ENCODE results near the gene SHC3.

Gene SHC3

GRCh38 chr9:88995627-88996026, 183.0 kb downstream of the SHC3 start:
- Histone ChIP-seq H3K9me3 (ENCODE audit: severe bottlenecking) (no peaks in the 10 kb centered on the region), H3K27me3 (ENCODE audit: insufficient read depth, poor library complexity, severe bottlenecking) (no peaks in the 10 kb centered on the region), H3K4me1 (ENCODE audit: insufficient read depth, poor library complexity, severe bottlenecking) (peaks cover 2% of the 10 kb centered on the region), H3K27ac (ENCODE audit: poor library complexity, severe bottlenecking) (no peak overlapping the region), H3K36me3 (ENCODE audit: low read depth) (no peaks in the 10 kb centered on the region), H3K4me3 (ENCODE audit: severe bottlenecking) (no peak overlapping the region)
- TF ChIP-seq CTCF (IDR thresholded peaks at IDR 0.05; ENCODE audit: poor library complexity, severe bottlenecking): no peak
- DNase-seq (ENCODE audit: low spot score) (no peak), ATAC-seq (ENCODE audit: low read depth) (no peak)

DNA sequence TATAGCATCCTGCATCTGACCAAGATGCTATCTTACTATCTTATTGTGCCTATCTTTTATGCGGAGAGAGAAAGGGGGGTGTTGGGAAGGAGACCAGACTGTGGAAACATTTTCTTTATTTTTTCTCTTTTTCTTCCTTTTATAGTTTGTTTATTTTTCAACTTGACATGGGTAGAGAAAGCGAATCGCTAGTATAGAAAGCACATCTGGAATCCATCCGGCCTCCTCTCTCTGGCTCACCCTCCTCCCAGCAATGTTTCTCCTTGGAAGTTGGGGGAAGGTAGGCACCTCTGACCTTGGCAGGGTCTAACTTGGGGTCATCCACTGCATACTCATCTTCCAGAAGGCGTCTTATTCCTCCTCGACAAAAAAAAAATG, 183.4 kb downstream of the SHC3 start:
- Histone ChIP-seq H3K36me3 (ENCODE audit: low read depth) (no peaks in the 10 kb centered on the region), H3K27me3 (ENCODE audit: insufficient read depth, poor library complexity, severe bottlenecking) (no peaks in the 10 kb centered on the region), H3K4me1 (ENCODE audit: insufficient read depth, poor library complexity, severe bottlenecking) (peaks cover 2% of the 10 kb centered on the region), H3K27ac (ENCODE audit: poor library complexity, severe bottlenecking) (no peak overlapping the region), H3K9me3 (ENCODE audit: severe bottlenecking) (no peaks in the 10 kb centered on the region), H3K4me3 (ENCODE audit: severe bottlenecking) (no peak overlapping the region)
- no peak for DNase-seq (ENCODE audit: low spot score)
- no peak for ATAC-seq (ENCODE audit: low read depth)
- TF ChIP-seq CTCF (IDR thresholded peaks at IDR 0.05; ENCODE audit: poor library complexity, severe bottlenecking): no peak

GRCh38 chr9:88994469-88995199, 184.0 kb downstream of the SHC3 start:
- TF ChIP-seq CTCF (IDR thresholded peaks at IDR 0.05; ENCODE audit: poor library complexity, severe bottlenecking): no peak

DNA sequence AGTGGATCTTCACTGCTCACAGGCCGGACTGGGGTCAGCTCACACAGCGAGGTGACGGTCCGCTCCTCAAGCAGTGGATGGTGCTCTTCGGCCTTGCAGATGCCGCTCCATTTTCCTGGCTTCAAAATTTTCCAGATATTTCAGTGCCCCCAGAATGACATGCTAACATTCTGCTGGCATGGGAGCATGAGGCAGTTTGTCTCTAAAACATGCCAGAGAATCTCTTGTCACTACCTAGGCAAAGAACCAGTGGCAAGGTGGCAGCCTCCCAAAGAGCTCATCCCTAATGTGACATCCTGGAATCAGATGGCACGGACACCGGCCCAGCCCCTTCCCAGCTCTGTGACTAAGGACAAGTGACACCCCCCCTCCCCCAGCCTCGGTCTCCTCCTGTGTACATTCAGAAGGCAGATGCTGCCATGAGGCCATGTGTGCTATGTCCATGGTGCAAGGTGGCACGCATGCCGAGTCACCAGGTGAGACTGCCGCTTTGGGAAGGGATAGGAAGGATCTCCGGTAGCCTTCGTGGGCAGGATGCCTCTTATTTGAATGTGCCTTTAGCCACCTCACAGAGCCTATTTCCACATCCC, 184.7 kb downstream of the SHC3 start:
- Histone ChIP-seq H3K27ac (ENCODE audit: poor library complexity, severe bottlenecking) (no peak overlapping the region), H3K9me3 (ENCODE audit: severe bottlenecking) (no peaks in the 10 kb centered on the region), H3K36me3 (ENCODE audit: low read depth) (no peaks in the 10 kb centered on the region), H3K27me3 (ENCODE audit: insufficient read depth, poor library complexity, severe bottlenecking) (no peaks in the 10 kb centered on the region), H3K4me1 (ENCODE audit: insufficient read depth, poor library complexity, severe bottlenecking) (peaks cover 2% of the 10 kb centered on the region), H3K4me3 (ENCODE audit: severe bottlenecking) (no peak overlapping the region)
- TF ChIP-seq CTCF (IDR thresholded peaks at IDR 0.05; ENCODE audit: poor library complexity, severe bottlenecking): no peak
- DNase-seq (ENCODE audit: low spot score) (no peak), ATAC-seq (ENCODE audit: low read depth) (no peak)

More at GRCh38 chr9:88994469-88995199, 184.0 kb downstream of the SHC3 start:
- H3K27ac ChIP-seq (ENCODE audit: poor library complexity, severe bottlenecking): no peak overlapping the region
- DNase-seq (ENCODE audit: low spot score): no peak
- no peaks in the 10 kb centered on the region for H3K27me3 ChIP-seq (ENCODE audit: insufficient read depth, poor library complexity, severe bottlenecking)
- ATAC-seq (ENCODE audit: low read depth): no peak
- H3K4me3 ChIP-seq (ENCODE audit: severe bottlenecking): no peak overlapping the region
- H3K9me3 ChIP-seq (ENCODE audit: severe bottlenecking): no peaks in the 10 kb centered on the region
- H3K36me3 ChIP-seq (ENCODE audit: low read depth): no peaks in the 10 kb centered on the region
- peaks cover 2% of the 10 kb centered on the region for H3K4me1 ChIP-seq (ENCODE audit: insufficient read depth, poor library complexity, severe bottlenecking)

- DNase-seq (ENCODE audit: low spot score): no peak
- Histone ChIP-seq H3K27me3 (ENCODE audit: insufficient read depth, poor library complexity, severe bottlenecking) (no peaks in the 10 kb centered on the region), H3K9me3 (ENCODE audit: severe bottlenecking) (no peaks in the 10 kb centered on the region), H3K4me1 (ENCODE audit: insufficient read depth, poor library complexity, severe bottlenecking) (peaks cover 2% of the 10 kb centered on the region), H3K27ac (ENCODE audit: poor library complexity, severe bottlenecking) (no peak overlapping the region), H3K36me3 (ENCODE audit: low read depth) (no peaks in the 10 kb centered on the region), H3K4me3 (ENCODE audit: severe bottlenecking) (no peak overlapping the region)
- TF ChIP-seq CTCF (IDR thresholded peaks at IDR 0.05; ENCODE audit: poor library complexity, severe bottlenecking): no peak
- ATAC-seq (ENCODE audit: low read depth): no peak
Measured at GRCh38 chr9:88993327-88993726, 185.3 kb downstream of the SHC3 start.

Measured in RWPE2 (cell line).